Astrocyte of the hippocampus (primary cell): ENCODE measurements around the gene RAB4A.
"Not testable (repeated sequence)": the region's sequence is repeated elsewhere in the genome, so short reads cannot be mapped to it uniquely, and the experiment has no call there.

Experiments used
- DNase-seq: peaks from one replicate; pipeline ENCODE4 v3.0.0; 2011; ENCODE audit warnings: low read depth, low spot score

RAB4A gene

DNA sequence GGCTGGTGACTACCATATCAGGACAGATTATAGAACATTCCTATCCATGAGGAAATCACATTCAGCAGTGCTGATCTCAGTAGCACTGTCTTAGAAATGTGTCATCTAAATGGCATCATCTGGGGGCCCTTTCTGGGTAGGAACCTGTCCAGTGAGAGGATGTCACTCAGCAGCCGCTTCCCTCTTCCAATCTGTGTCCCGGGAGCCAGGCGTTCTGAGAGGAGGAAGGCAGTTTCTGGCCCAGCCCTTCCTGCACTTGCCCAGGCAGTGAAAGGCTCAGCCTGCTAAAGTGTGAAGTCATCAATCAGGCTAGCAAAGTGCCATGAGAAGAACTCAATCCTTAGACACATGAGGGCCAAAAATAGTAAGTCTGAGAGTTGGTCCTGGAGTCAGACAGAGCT is 25.6 kb downstream of the RAB4A start:
- peak; percentile 51 for DNase-seq

DNA sequence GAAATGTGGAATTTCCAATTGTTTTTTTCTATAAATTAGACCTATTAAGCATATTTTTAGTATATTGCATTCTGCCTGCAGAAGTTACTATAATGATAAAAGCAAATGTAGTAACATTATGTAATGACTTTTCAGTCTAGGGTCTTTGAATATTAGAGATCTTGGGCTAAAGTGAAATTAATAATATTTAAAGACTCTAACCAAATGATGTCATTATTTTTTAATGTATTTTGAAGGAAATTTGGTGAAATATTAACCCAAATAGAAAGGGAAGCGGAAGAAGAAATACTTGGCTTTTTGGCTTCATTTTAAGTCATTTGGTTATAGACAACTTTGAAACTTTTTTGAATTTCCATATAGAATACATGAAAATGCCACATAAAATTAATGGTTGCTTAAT is 26.8 kb downstream of the RAB4A start:
- DNase-seq, result no peak

DNA sequence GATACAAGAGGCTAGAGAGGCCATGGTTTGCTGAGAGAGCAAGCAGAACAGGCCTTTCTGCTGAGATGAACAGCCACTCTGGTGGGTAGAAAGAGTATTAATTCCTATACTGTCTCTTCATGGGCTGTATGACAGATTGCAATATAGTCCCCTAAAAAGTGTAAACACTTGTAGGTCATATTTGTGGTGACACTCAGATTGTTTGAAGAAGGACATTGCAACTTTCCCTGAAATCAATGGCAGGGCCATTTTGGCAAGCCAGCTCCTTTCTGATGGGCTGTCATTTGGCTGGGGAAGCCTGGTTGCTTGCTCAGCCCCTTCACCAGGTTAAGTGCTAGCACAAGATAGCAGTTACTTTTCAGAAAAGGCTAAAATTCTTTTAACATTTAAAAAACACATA is 27.5 kb downstream of the RAB4A start:
- no peak for DNase-seq

DNA sequence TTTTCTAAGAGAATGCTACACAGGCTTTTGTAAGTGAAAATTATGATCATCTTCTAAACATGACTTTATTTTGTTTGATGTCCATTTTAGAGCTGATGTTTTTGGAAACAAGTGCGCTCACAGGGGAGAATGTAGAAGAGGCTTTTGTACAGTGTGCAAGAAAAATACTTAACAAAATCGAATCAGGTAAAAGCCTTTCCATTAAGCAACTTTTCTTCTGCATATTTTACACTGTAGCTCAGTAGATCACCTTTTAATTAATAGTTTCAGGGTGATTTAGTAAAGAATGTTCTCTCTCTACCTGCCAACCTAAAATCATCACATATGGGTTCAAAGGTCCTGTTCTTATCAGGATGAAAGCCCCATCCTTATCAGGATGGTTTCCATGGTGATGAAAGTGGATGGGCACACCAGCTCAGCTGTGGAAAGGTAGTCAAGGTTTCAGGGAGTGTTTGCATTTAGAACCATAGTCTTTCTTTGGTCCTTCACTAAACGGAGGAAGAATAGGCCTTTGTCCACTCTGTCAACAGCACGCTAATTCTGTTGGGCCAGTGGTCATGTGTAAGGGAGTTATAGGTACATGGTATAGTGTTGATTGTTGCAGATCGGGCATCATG is 28.1 kb downstream of the RAB4A start:
- DNase-seq, result no peak

DNA sequence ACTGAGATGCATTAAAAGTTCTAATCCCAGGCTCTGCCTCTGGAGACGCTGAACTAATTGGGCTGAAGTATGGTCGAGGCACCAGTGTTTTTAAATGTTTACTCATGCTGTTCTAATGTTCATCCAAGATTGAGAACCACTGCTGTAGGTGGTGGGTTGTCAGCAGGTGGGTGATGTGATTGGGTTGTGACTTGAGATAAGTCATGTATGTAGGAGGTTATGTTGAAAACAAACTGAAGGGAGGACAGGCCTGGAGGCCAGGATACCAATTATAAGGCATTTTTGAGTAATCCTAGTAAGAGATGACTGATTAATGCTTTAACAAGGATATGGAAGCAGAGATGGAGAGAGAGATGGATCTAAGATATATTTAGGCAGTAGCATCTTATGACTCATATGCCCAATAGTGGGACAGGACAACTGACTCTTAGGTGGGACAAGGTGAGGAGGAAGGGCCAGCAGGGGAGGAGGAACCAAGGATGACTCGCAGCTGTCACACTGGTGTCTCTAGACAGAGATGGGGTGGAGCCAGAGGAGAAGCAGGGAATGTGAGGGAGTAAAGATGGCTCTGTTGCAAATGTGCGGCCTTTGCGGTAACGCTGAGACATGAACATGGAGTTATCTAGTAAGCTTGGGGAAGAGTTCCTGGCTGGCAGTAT is 29.3 kb downstream of the RAB4A start:
- no peak for DNase-seq

DNA sequence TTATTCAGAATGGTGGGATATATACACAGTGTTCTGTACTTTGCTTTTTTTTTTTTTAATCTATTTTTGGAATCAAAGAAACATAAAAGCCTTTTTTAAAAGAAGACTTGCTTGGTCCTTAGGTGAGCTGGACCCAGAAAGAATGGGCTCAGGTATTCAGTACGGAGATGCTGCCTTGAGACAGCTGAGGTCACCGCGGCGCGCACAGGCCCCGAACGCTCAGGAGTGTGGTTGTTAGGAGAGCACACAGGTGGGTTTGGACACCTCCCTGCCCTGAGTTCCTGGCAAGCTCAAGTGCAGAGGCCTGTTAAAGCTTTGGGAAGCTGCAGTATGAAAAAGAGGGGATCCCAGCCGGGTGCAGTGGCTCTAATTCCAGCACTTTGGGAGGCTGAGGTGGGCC is 31.8 kb downstream of the RAB4A start:
- DNase-seq, result no peak

DNA sequence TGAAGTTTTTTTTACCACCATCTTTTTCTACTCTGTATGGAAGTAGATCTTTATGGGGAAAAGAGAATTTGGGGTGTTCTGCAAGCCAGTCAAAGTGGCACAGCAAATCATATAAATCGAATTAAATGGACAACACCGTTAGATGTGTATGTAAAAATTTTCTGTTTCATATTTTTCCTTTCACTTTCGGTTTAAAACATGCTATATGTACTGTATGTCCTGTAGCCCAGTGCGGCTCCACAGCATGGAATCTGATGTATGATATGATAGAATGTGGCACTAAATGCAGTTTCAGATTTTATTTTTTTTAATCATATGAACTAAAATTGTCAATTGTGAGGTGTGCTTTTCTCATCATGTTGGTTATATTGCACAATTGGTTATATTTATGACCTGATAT is 32.9 kb downstream of the RAB4A start:
- DNase-seq, result no peak

DNA sequence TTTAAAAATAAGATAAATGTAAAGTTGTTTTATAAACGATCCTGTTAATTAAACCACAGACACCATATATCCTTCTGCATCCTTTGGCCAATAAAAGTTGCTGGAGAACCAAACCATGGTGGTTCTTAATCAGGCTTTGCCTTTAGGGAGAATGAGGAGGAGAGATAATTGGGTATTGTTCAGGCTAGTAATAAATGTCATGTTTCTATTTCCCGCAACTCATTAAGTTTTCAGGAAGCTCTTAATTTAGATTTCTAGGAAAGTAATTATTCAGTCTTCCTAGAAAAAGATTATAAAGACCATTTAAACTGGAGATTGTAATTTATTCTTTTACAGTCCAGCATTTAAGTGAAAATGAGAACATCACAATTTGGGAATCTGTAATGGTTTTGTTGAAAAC is 34.5 kb downstream of the RAB4A start:
- DNase-seq, result no peak

DNA sequence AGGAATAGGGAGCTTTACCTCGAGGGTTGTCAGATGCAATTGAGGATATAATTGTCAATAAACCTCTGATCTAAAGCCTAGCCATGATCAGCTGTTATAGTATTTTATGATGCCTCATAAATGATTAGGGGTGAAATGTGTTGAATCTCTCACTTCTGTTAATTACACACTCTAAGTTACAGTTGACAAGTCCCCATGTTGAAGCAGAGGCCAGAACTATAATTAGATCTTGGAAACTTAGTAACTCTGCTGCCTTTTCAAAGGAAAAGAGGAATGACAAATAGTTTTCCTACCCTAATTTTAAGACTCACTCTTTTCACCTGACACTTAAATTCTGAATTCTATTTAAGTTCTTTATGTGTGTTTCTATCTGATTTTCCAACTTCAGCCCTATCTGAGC is 38.2 kb downstream of the RAB4A start:
- no peak for DNase-seq

DNA sequence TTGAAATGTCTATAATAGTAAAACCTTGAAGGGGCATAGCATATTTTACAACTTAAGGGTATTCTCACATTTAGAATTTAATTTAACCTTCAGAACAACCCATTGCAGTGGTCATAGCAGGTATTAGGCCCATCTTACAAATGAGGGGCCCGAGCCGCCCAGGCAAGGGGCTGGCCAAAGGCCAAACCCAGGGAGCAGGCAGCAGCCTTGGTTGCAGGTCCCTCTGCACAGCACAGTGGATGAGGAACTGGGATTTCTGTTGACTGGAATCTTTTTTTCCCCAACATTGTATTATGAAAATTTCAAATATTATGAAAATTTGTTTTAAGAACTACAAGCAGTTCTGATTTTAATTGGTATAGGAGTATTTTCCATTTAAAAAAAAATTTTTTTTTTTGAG is 38.8 kb downstream of the RAB4A start:
- DNase-seq, result no peak

DNA sequence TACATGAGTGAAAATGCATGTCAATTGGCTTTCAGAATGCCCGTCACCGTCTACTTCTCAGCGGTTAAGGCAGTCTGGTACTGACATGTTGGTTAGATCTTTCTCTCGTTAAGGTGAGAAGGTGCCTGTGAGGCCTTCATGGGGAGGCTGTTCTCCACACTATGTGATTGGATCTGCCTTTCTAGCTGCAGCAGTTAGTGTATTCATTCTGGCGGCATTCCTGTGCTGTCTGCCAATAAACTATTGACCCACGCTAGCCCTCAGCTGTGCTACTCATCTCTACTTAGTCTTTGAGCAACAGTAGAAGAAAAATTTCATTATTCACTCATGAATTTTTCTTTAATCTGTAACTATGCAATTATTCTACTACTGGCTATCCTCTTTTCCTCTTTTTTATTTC is 39.9 kb downstream of the RAB4A start:
- peak; percentile 26 for DNase-seq

DNA sequence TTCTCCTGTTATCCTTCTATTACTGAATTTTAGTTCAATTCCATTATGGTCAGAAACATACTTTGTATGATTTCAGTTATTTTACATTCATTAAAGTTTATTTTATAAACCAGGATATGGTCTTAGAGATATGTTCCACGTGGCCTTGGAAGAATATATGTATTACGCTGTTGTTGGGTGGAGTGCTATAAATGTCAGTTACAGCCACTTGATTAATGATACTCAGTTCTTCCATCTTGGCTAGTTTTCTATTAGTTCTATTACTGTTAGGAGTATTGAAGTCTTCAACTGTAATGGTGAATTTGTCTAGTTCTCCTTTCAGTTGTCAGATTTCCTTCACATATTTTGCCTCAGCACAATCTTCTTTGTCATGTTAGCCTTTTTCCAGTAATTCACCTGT is 45.3 kb downstream of the RAB4A start:
- DNase-seq, result no peak

DNA sequence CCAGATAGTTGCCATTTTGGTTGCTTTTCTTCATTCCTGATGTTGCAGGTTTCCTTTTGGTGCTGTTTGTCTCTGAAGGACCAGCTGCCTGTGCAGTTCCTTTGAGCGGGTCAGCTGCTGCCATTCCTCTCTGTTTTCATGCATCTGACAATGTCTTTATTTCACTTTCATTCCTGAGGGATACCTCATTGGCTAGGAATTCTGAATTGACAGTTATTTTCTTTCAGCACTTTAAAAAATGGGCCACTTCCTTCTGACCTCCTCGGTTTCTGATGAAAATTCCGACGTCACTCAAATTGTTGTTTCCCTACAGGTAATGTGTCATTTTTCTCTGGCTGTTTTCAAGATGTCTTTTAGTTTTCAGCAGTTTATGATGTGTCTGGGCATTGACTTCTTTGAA is 47.1 kb downstream of the RAB4A start:
- peak; percentile 79 for DNase-seq

DNA sequence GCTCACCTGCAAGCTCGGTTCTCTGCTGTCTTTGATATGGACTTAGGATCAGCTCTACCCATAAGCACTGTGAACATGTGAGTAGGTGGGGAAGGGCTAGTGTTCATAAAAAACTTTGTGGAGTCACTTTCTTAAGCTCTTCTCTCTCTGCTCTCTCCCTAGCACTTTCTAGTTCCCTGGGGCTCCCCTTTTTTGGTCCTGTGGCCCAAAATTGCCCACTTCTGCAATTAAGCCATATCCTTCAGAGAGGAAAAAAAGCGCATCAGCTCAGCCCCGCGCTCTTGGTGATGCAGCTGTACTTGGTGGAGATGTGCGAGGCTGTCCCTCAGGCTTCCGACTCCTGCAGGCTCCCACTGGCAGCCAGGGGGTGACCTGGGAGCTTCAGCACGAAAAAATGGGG is 48.6 kb downstream of the RAB4A start:
- DNase-seq, result no peak

DNA sequence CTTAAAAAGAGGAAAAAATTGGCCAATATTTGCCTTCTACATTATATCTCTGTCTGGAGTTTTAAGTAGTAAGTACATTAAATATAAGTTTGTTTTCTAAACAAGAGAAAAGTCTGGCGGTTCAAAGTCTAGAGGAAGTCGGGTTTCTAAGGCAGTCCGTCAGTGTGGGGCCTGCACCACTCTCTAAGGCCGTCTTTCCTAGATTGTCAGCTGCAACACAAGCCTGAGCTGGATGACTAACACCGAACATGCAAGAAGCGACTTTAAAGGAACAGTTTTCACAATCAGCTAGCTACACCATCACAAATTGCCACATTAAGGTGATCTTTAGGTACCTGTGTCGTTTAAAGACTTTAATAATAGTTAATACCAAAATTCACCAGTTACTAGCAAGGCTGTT is 52.3 kb downstream of the RAB4A start:
- no peak for DNase-seq

DNA sequence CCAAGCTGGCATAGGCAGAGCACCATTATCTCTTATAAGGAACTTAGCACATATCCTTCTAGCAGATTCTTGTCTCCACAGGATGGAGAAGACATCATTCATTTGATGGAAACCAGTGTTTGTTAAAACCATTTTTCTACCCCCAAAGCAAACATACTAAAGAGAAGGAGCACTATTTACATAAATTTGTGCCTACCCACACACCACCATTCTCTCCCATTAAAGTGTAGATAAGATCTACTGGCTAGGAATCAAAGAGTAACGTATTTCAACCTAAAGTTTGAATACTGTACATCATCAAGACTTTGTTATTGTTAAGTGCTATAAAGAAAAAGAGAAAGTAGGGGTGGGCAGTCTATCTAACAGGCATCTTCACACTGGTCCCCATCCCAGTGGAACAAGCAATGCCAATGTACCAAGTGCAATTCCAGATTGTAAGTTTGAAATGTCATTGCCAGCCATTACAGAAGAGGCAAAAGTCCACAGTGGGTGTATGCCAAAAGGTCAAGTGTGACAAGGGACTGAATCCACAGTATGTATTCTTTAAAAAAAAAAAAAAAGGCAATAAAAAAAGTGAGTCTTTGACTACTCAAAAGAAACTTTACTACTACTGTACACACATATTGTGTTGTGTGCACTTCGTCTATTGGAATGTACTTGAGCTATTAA is 53.1 kb downstream of the RAB4A start:
- no peak for DNase-seq

DNA sequence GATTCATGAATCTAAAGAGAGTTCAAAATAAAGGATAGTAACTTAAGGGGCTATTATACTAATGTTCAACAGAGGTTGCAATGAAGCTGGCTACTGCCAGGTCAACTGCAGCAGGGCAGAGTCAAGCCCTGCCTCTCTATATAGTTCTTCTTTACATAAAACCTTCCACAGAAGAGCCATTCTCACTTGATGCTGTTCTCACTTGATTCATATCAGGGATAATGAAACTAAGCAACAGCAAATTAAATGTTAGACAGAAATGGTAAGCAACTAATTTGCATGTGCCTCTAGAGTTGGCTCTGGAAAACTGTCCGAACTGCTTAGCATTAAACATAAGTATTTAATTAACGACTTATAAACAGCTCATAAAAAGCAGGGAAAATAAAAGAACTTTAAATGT is 54.5 kb downstream of the RAB4A start:
- no peak for DNase-seq

DNA sequence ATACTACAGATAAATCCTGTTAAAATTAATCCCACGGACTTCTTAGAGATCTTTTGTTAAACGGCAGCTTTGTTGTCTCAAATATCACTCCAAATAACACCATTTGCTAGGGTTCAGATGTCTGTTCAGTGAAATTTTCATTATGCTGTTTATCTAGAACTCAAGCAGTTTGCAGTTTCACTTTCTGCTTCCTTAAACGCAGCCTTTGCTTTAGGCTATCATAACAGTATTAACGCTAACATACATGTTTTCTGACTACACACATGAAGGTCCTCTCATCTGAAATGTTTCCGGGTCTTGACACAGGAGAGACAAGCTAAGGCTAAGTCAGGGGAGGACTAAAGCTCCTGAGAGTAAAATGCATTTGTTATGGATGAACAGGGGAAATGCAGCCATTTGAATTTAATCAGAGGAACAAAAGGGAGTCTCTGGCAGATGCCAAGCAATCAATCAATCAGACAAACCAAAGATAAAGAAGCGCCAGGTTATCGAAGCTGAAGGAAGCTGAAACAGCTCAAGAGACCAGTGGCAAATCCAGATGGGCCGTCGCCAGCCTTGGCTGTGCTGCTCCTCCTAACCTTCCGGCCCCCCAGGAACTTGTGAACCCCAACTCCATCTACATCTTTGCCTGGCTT is 55.1 kb downstream of the RAB4A start:
- no peak for DNase-seq

DNA sequence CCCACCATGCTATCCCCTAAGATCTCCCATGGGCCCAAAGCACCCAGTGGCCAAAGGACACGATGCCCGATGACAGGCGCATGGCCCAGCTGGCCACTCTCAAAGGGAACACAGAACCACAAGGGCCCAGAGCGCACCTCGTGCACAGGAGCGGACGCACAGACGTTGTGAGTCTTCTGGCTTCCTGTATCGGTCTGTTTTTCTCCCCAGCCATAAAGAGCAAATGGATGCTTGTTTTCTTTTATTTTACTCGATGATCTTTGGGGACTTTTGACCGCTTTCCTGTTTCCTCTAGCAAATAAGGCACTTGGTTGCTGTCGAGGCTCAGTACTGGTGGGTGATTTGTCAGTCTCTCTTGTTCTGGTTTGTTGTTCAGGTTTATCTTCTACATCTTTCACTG is 55.7 kb downstream of the RAB4A start:
- DNase-seq, result no peak

DNA sequence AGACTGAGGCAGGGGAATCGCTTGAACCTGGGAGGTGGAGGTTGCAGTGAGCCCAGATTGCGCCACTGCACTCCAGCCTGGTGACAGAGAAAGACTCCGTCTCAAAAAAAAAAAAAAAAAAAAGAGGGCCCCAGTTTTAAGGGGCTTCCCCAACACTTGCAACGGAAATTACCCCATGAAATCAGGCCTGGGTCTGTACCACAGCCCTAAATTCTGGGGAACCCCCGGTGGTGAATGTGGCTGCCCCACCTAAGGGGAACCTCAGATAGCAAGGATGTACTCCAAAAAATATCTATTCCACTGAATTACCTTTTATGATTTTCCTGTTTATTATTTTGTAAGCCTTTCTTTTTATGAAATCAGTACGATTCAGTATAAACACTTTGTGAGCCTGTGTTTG is 56.9 kb downstream of the RAB4A start:
- not testable (repeated sequence) for DNase-seq

DNA sequence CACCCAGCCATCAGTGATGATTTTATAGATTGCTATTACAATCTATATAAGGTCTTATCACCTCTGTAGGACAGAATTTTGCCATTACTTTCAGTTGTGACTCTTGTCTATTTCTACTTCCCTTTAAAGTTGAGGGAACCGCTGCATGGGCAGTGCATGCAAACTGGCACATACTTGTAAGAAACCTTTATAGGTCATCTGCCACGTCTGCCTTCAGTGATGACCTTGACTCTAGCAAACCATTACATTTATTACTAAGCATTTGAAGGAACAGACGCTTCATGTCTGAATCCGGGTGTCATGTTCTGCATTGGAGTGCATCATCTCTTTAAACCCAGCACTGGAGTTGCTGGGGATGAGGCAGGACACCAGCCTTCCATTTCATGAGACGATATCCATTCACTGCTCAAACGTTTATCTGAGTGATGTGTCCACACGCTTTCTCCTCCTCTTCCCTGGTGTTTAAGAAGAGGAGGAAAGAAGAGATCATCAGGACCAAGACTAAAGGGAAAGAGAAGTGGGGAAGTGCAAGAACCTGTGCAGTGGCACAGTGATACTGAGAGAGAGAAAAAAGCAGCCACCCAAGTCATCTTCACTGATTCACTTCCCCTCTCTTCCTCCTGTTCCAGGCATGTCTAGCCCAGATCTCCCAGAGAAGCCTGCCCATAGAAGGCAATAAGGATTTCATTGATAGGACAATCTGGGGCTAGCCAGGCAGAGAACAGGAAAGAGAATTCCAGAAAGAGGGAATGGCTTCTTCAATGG is 57.9 kb downstream of the RAB4A start:
- no peak for DNase-seq

DNA sequence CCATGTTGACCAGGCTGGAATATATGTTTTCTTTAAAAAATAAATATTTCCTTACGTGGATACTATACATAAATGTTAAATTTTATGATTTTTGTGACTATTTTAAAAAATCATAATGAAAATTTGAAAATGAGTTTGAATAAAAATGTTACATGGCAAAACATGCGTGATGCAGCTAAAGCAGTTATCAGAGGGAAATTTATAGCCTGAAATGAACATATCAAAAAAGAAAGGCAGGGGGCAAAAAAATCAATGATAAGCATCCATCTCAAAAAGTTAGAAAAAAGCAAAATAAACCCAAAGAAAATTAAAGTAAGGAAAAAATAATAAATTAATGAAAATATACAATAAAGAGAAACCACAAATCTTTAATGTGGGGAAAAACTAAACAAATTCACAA is 63.4 kb downstream of the RAB4A start:
- DNase-seq, result no peak
